GM23338 (cell line): ENCODE results near the gene SSH3. TPM values are rescaled to one million over a fixed set of nuclear protein-coding genes. Genes with fewer than 3 reads are reported as not detected.

ENCODE experiments used
- ATAC-seq: fragments of 200-7000 bp; cut with Tn5 transposase; 3 replicates; pipeline ENCODE4 v1.9.1; 2020
- DNase-seq: peaks from one replicate; pipeline ENCODE4 v3.0.0-alpha.2; 2015; ENCODE audit warnings: low spot score
- H2AFZ ChIP-seq: fragments of 200-600 bp; sonication (generic); 2 replicates; pipeline ENCODE4 v1.8.0; 2016; ENCODE audit warnings: antibody characterized with exemption, mild to moderate bottlenecking, moderate library complexity
- H3F3A ChIP-seq: fragments of 200-600 bp; sonication (generic); replicated peaks from 2 replicates; pipeline ENCODE4 v1.8.0; 2017; ENCODE audit warnings: antibody characterized with exemption, mixed run types, low read depth
- H3K27ac ChIP-seq: fragments of 200-600 bp; sonication (generic); 2 replicates; pipeline ENCODE4 v1.6.1; 2016; ENCODE audit warnings: low read depth
- H3K27me3 ChIP-seq: fragments of 200-600 bp; sonication (generic); 2 replicates; pipeline ENCODE4 v1.8.0; 2016; ENCODE audit warnings: mild to moderate bottlenecking, mixed run types, moderate library complexity; ENCODE audit not compliant: insufficient read depth
- H3K36me3 ChIP-seq: fragments of 200-600 bp; sonication (generic); 2 replicates; pipeline ENCODE4 v1.8.0; 2016; ENCODE audit warnings: mild to moderate bottlenecking; ENCODE audit not compliant: insufficient read depth
- H3K4me1 ChIP-seq: fragments of 200-600 bp; sonication (generic); 2 replicates; pipeline ENCODE4 v1.8.0; 2016; ENCODE audit warnings: mild to moderate bottlenecking, moderate library complexity; ENCODE audit not compliant: insufficient read depth
- H3K4me2 ChIP-seq: fragments of 200-600 bp; sonication (generic); 2 replicates; pipeline ENCODE4 v1.7.1; 2017; ENCODE audit warnings: mixed run types
- H3K4me3 ChIP-seq: fragments of 200-600 bp; sonication (generic); 2 replicates; pipeline ENCODE4 v1.6.1; 2016; ENCODE audit warnings: mixed run types
- H3K79me2 ChIP-seq: fragments of 200-600 bp; sonication (generic); replicated peaks from 2 replicates; pipeline ENCODE4 v1.8.0; 2017; ENCODE audit warnings: mild to moderate bottlenecking; ENCODE audit not compliant: insufficient read depth
- H3K9me2 ChIP-seq: fragments of 200-600 bp; sonication (generic); 2 replicates; pipeline ENCODE4 v1.8.0; 2017; ENCODE audit not compliant: insufficient read depth
- H4K20me1 ChIP-seq: fragments of 200-600 bp; sonication (generic); replicated peaks from 2 replicates; pipeline ENCODE4 v1.8.0; 2017; ENCODE audit warnings: mild to moderate bottlenecking; ENCODE audit not compliant: insufficient read depth
- H3K27ac Mint-ChIP-seq: 2 replicates; pipeline ENCODE4 v1.8.0; 2020; ENCODE audit warnings: inconsistent platforms, mild to moderate bottlenecking, moderate library complexity, mixed read lengths
- H3K27me3 Mint-ChIP-seq: 3 replicates; pipeline ENCODE4 v1.8.0; 2022; ENCODE audit warnings: low read depth, mild to moderate bottlenecking, moderate library complexity, mixed read lengths, inconsistent platforms; ENCODE audit not compliant: insufficient read depth, poor library complexity
- H3K36me3 Mint-ChIP-seq: 3 replicates; pipeline ENCODE4 v1.8.0; 2021; ENCODE audit warnings: low read depth, mild to moderate bottlenecking, inconsistent platforms, moderate library complexity, mixed read lengths
- H3K4me1 Mint-ChIP-seq: 3 replicates; pipeline ENCODE4 v1.8.0; 2020; ENCODE audit warnings: mild to moderate bottlenecking, inconsistent platforms, mixed read lengths
- H3K4me3 Mint-ChIP-seq: 3 replicates; pipeline ENCODE4 v1.8.0; 2021; ENCODE audit warnings: moderate library complexity, mild to moderate bottlenecking, inconsistent platforms, mixed read lengths
- H3K9me3 Mint-ChIP-seq: 3 replicates; pipeline ENCODE4 v1.8.0; 2020; ENCODE audit warnings: moderate library complexity, mild to moderate bottlenecking, inconsistent platforms, mixed read lengths
- CREB1 ChIP-seq: fragments of 250-450 bp; sonication (Bioruptor Pico); IDR thresholded peaks from 2 replicates; pipeline ENCODE4 v1.5.0; 2020; ENCODE audit warnings: low read depth, mild to moderate bottlenecking, moderate library complexity
- EZH2phosphoT487 ChIP-seq: fragments of 200-600 bp; sonication (generic); IDR thresholded peaks from one replicate; pipeline ENCODE4 v1.8.1; 2018; ENCODE audit warnings: antibody characterized with exemption; ENCODE audit not compliant: unreplicated experiment
- JUNB ChIP-seq: IDR thresholded peaks from one replicate; pipeline ENCODE4 v1.6.1; 2016; ENCODE audit warnings: antibody characterized with exemption; ENCODE audit not compliant: unreplicated experiment
- NANOG ChIP-seq: IDR thresholded peaks from 2 replicates; pipeline ENCODE4 v1.6.1; 2016; ENCODE audit warnings: antibody characterized with exemption, borderline replicate concordance
- POLR2AphosphoS5 ChIP-seq: IDR thresholded peaks from 2 replicates; pipeline ENCODE4 v1.6.1; 2016; ENCODE audit warnings: antibody characterized with exemption, low read depth
- STAT1 ChIP-seq: IDR thresholded peaks from one replicate; pipeline ENCODE4 v1.6.1; 2016; ENCODE audit warnings: antibody characterized with exemption; ENCODE audit not compliant: unreplicated experiment
- ZNF114 ChIP-seq: fragments of 250-450 bp; sonication (Bioruptor Pico); IDR thresholded peaks from 2 replicates; pipeline ENCODE4 v1.5.0; 2020; ENCODE audit warnings: mild to moderate bottlenecking, moderate library complexity
- ZNF331 ChIP-seq: fragments of 250-450 bp; sonication (Bioruptor Pico); IDR thresholded peaks from 2 replicates; pipeline ENCODE4 v1.5.0; 2020; ENCODE audit warnings: low read depth, mild to moderate bottlenecking, moderate library complexity
- polyA plus RNA-seq: library from polyadenylated mRNA; unstranded; fragments of >200 nt; fragmentation: Nextera tagmentation; extraction: Ambion mirVana; gene quantifications from 2 replicates; pipeline ENCODE4 v1.2.1, GENCODE V29; 2016
- total RNA-seq: library from RNA; depleted of rRNA; stranded (reverse); fragments of >200 nt; shearing (Covaris generic); gene quantifications from 2 replicates; pipeline ENCODE4 v1.2.3, GENCODE V29; 2014
- TF ChIP-seq, protein P1 (sequence below): IDR thresholded peaks from one replicate; pipeline ENCODE4 v1.6.1; 2018; ENCODE audit warnings: antibody characterized with exemption; ENCODE audit not compliant: unreplicated experiment
- TF ChIP-seq, protein P2 (sequence below): IDR thresholded peaks from 2 replicates; pipeline ENCODE4 v1.6.1; 2016; ENCODE audit warnings: antibody characterized with exemption
- TF ChIP-seq, protein P3 (sequence below), 2 experiments: fragments of 200-600 bp in 1 of 2; sonication (generic) in 1 of 2; conservative IDR thresholded peaks; 2 replicates each; pipeline versions ENCODE4 v1.5.1 to v1.6.1; 2016 to 2017; ENCODE audit warnings: antibody characterized with exemption in 2 of 2, low read depth in 2 of 2, mild to moderate bottlenecking in 2 of 2, moderate library complexity in 1 of 2

Gene SSH3
- total and polyA plus RNA-seq, 2 experiments from 2014 or later, result 17.8 to 40.0 TPM

- TF ChIP-seq, protein P1, sequence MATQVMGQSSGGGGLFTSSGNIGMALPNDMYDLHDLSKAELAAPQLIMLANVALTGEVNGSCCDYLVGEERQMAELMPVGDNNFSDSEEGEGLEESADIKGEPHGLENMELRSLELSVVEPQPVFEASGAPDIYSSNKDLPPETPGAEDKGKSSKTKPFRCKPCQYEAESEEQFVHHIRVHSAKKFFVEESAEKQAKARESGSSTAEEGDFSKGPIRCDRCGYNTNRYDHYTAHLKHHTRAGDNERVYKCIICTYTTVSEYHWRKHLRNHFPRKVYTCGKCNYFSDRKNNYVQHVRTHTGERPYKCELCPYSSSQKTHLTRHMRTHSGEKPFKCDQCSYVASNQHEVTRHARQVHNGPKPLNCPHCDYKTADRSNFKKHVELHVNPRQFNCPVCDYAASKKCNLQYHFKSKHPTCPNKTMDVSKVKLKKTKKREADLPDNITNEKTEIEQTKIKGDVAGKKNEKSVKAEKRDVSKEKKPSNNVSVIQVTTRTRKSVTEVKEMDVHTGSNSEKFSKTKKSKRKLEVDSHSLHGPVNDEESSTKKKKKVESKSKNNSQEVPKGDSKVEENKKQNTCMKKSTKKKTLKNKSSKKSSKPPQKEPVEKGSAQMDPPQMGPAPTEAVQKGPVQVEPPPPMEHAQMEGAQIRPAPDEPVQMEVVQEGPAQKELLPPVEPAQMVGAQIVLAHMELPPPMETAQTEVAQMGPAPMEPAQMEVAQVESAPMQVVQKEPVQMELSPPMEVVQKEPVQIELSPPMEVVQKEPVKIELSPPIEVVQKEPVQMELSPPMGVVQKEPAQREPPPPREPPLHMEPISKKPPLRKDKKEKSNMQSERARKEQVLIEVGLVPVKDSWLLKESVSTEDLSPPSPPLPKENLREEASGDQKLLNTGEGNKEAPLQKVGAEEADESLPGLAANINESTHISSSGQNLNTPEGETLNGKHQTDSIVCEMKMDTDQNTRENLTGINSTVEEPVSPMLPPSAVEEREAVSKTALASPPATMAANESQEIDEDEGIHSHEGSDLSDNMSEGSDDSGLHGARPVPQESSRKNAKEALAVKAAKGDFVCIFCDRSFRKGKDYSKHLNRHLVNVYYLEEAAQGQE, result no peak
- no peak for TF ChIP-seq JUNB
- TF ChIP-seq, protein P2, sequence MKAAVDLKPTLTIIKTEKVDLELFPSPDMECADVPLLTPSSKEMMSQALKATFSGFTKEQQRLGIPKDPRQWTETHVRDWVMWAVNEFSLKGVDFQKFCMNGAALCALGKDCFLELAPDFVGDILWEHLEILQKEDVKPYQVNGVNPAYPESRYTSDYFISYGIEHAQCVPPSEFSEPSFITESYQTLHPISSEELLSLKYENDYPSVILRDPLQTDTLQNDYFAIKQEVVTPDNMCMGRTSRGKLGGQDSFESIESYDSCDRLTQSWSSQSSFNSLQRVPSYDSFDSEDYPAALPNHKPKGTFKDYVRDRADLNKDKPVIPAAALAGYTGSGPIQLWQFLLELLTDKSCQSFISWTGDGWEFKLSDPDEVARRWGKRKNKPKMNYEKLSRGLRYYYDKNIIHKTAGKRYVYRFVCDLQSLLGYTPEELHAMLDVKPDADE, result no peak
- TF ChIP-seq NANOG, result no peak
- TF ChIP-seq CREB1 (CRISPR knock-in tag), result no peak
Observed at GRCh38 chr11:67256477-67257135, 46.7 kb upstream of the SSH3 start (continued).

DNA sequence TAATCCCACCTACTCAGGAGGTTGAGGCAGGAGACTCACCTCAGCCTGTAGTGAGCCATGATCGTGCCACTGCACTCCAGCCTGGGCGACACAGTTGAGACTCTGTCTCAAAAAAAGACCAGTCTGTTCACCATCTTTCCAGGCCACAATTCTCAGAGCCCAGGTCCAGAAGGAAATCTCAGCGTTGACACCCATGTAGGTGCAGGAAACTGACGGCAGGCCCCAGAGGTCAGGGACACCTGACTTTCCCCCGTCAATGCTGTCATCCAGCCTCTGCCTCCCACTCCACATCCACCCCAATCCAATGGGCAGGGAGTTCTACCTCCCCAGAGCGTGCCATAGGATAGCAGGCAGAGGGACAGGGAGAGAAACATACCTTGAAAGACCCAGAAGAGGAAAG lies 42.9 kb upstream of the SSH3 start:
- Mint-ChIP-seq H3K4me3 (no peak overlapping the region), H3K27me3 (peaks cover 16% of the 10 kb centered on the region), H3K9me3 (no peaks in the 10 kb centered on the region), H3K27ac (no peak overlapping the region), H3K36me3 (peaks cover 20% of the 10 kb centered on the region), H3K4me1 (peaks cover 13% of the 10 kb centered on the region)
- H4K20me1 ChIP-seq, result no peaks in the 10 kb centered on the region; the same call in 1 of the 2 replicates
- peaks cover 13% of the 10 kb centered on the region for H3F3A ChIP-seq
- H3K9me2 ChIP-seq, result no peaks in the 10 kb centered on the region
- peaks cover 8% of the 10 kb centered on the region for H3K36me3 ChIP-seq
- no peak overlapping the region for H2AFZ ChIP-seq
- H3K27ac ChIP-seq, result no peak overlapping the region
- no peaks in the 10 kb centered on the region for H3K27me3 ChIP-seq
- DNase-seq, result no peak
- ATAC-seq, result no peak
- H3K4me1 ChIP-seq, result peaks cover 13% of the 10 kb centered on the region
- no peak overlapping the region for H3K4me2 ChIP-seq
- H3K4me3 ChIP-seq, result no peak overlapping the region
- no peaks in the 10 kb centered on the region for H3K79me2 ChIP-seq
- TF ChIP-seq EZH2phosphoT487, result no peak
- TF ChIP-seq CREB1 (CRISPR knock-in tag), result no peak
- TF ChIP-seq ZNF114, result no peak
- TF ChIP-seq, protein P3, sequence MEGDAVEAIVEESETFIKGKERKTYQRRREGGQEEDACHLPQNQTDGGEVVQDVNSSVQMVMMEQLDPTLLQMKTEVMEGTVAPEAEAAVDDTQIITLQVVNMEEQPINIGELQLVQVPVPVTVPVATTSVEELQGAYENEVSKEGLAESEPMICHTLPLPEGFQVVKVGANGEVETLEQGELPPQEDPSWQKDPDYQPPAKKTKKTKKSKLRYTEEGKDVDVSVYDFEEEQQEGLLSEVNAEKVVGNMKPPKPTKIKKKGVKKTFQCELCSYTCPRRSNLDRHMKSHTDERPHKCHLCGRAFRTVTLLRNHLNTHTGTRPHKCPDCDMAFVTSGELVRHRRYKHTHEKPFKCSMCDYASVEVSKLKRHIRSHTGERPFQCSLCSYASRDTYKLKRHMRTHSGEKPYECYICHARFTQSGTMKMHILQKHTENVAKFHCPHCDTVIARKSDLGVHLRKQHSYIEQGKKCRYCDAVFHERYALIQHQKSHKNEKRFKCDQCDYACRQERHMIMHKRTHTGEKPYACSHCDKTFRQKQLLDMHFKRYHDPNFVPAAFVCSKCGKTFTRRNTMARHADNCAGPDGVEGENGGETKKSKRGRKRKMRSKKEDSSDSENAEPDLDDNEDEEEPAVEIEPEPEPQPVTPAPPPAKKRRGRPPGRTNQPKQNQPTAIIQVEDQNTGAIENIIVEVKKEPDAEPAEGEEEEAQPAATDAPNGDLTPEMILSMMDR (conservative IDR thresholded peaks at IDR 0.05; ENCODE audit: low read depth in 2 of 2), result no peak
- TF ChIP-seq, protein P1, result no peak
- no peak for TF ChIP-seq STAT1
- TF ChIP-seq POLR2AphosphoS5, result no peak
- TF ChIP-seq ZNF331 (CRISPR knock-in tag), result no peak
